Measurements from ENCODE around the gene CPNE4. TPM values are rescaled to one million over a fixed set of nuclear protein-coding genes. Genes with fewer than 3 reads are reported as not detected.

CPNE4 gene
- total RNA-seq, 2 donors from 2014 or later, result 0.31 to 28.0 TPM

DNA sequence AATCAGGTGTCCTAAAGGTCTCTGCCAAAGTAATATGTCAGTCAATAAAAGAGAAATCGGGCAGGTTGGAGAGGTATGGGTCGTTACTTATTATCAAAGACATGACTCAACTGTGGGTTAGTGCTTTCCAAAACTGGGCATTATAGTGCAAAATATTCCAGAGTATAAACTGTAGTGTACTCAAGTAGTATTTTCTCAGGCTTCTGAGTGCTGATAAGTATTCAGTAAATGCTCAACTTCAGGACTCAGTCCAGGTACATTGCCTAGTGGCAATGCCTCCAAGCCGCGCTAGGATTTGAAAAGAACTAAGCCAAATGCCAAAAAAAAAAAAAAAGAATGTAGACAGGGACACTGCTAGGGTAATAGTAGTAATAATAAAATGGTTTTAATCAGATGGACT lies 233.2 kb downstream of the CPNE4 start:
- Histone ChIP-seq H3K4me3 (no peak overlapping the region), H3K4me1 (peaks cover 0 to 11% of the 10 kb centered on the region in 2 donors), H3K9me3 (no peaks in the 10 kb centered on the region), H3K36me3 (no peaks in the 10 kb centered on the region), H3K27me3 (no peaks in the 10 kb centered on the region), H3K27ac (no peak overlapping the region)
- no peak for DNase-seq (ENCODE audit: low spot score)
- TF ChIP-seq, protein P1, sequence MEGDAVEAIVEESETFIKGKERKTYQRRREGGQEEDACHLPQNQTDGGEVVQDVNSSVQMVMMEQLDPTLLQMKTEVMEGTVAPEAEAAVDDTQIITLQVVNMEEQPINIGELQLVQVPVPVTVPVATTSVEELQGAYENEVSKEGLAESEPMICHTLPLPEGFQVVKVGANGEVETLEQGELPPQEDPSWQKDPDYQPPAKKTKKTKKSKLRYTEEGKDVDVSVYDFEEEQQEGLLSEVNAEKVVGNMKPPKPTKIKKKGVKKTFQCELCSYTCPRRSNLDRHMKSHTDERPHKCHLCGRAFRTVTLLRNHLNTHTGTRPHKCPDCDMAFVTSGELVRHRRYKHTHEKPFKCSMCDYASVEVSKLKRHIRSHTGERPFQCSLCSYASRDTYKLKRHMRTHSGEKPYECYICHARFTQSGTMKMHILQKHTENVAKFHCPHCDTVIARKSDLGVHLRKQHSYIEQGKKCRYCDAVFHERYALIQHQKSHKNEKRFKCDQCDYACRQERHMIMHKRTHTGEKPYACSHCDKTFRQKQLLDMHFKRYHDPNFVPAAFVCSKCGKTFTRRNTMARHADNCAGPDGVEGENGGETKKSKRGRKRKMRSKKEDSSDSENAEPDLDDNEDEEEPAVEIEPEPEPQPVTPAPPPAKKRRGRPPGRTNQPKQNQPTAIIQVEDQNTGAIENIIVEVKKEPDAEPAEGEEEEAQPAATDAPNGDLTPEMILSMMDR (IDR thresholded peaks at IDR 0.05), result no peak

DNA sequence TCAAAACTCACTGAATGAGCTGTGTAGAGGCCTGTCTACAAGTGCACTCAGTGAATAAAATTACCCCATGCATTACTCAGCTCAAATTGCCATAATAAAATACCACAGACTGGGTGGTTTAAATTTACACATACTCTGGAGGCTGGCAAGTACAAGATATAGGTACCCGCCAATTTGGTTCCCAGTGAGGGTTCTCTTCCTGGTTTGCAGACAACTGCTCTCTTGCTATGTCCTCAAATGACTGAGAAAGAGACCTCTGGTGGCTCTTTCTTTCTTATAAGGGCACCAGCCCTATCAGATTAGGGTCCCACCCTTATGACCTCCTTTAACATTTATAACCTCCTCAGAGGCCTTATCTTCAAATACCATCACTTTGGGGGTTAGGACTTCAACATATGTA lies 237.0 kb downstream of the CPNE4 start:
- no peak for DNase-seq (ENCODE audit: low spot score)
- TF ChIP-seq, protein P1 (IDR thresholded peaks at IDR 0.05), result no peak
- Histone ChIP-seq H3K4me1 (peaks cover 0 to 14% of the 10 kb centered on the region in 2 donors), H3K9me3 (no peaks in the 10 kb centered on the region), H3K4me3 (no peak overlapping the region), H3K36me3 (no peaks in the 10 kb centered on the region), H3K27ac (no peak overlapping the region), H3K27me3 (no peaks in the 10 kb centered on the region)

DNA sequence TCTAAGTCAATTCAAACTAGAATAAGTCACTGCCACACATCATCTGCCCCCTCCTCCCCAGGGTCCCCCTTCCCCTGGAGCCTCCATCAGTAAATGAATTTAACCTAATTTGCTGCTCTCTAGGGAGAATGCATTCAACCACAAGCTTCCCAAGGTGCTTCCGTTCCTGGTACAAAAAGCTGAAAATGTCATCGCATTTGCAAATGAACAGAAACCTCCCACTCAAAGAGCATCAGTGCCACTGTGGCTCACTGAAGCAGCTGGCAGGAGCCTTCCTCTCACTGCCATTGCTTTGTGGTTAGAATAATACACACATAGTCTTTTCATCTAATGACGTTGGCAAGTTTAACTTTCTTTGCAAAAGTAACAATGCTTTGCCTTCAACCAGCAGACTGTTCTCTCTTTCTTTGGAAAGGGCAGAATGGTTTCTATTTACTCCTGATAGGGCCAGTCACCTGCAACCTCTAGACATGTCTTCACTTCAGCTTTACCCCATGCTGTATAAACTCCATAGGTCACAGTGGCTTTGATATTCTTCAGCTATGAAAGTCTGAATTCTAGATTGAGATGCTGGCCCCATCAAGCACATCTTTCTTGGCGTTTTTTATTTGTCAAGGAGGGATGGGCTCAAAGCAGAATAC lies 238.1 kb downstream of the CPNE4 start:
- H3K4me1 ChIP-seq, result peaks cover 0 to 14% of the 10 kb centered on the region in 2 donors
- DNase-seq (ENCODE audit: low spot score), result no peak
- TF ChIP-seq, protein P1 (IDR thresholded peaks at IDR 0.05), result no peak
- no peak overlapping the region for H3K4me3 ChIP-seq
- no peaks in the 10 kb centered on the region for H3K36me3 ChIP-seq
- no peak overlapping the region for H3K27ac ChIP-seq
- H3K9me3 ChIP-seq, result no peaks in the 10 kb centered on the region
- no peaks in the 10 kb centered on the region for H3K27me3 ChIP-seq

DNA sequence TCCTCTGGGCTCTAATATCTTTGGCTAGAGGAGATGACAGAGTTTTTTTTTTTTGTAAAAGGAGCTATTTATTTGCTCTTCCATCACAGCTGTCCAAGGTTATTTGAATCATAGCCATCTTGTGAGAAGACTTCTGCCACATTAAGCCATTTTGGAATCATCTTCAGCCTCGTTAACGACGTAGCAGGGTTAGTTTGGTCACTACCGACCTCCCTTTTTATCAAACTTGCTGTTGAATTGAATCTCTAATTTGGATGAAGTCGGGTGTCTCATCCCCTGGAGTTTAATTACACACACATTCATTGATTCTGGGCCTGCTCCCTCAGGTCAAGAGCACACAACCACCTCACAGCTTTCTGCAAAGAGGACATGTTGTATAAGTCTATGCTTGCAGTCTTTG lies 238.7 kb downstream of the CPNE4 start:
- H3K36me3 ChIP-seq, result no peaks in the 10 kb centered on the region
- TF ChIP-seq, protein P1 (IDR thresholded peaks at IDR 0.05), result no peak
- H3K27me3 ChIP-seq, result no peaks in the 10 kb centered on the region
- no peak for DNase-seq (ENCODE audit: low spot score)
- peaks cover 0 to 14% of the 10 kb centered on the region in 2 donors for H3K4me1 ChIP-seq
- no peaks in the 10 kb centered on the region for H3K9me3 ChIP-seq
- no peak overlapping the region for H3K4me3 ChIP-seq
- no peak overlapping the region for H3K27ac ChIP-seq

DNA sequence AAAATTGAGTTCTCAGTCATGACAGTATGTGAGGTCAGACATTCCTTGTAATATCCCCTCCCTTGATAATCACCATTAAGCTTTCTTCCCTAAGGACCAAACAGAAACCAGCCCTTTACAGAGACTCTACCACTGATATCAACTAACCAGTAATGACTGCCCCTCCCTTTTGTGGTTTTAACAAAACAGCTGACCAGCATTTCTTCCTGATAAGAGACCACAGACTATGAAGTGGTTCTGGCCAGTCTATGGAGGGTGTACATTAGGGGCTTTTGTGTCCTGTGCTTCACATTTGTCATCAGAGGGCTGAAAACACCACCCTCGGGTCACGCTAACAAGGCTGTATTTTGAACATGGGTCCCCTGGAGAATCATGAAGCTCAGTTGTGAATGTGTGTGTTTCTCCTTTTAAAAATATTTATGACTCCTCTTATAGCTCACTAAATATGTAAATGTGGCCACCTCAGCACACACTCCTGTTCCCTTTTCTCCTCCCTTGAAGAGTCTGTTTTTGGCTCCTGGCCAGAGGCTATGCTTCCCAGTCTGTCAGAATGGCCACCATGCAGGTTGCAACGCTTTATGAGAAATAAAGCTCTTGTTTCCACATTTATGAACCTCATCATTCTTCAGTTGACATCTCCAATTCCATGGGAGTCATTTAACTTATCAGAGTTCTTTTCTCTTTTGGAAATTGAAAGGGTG lies 239.3 kb downstream of the CPNE4 start:
- H3K27me3 ChIP-seq, result no peaks in the 10 kb centered on the region
- no peaks in the 10 kb centered on the region for H3K36me3 ChIP-seq
- no peak for DNase-seq (ENCODE audit: low spot score)
- no peaks in the 10 kb centered on the region for H3K9me3 ChIP-seq
- no peak overlapping the region for H3K4me3 ChIP-seq
- TF ChIP-seq, protein P1 (IDR thresholded peaks at IDR 0.05), result no peak
- H3K27ac ChIP-seq, result no peak overlapping the region
- H3K4me1 ChIP-seq, result peaks cover 0 to 14% of the 10 kb centered on the region in 2 donors
